Hematopoietic multipotent progenitor cell treated with erythropoietin and hydrocortisone succinate and interleukin-3 and kit ligand, for 15 days (in vitro differentiated cells): ENCODE data around the gene BCL6B.

Experiments
- DNase-seq: peaks from one replicate; pipeline ENCODE4 v3.0.0-alpha.2; 2015; ENCODE audit warnings: low spot score

The BCL6B gene

DNA sequence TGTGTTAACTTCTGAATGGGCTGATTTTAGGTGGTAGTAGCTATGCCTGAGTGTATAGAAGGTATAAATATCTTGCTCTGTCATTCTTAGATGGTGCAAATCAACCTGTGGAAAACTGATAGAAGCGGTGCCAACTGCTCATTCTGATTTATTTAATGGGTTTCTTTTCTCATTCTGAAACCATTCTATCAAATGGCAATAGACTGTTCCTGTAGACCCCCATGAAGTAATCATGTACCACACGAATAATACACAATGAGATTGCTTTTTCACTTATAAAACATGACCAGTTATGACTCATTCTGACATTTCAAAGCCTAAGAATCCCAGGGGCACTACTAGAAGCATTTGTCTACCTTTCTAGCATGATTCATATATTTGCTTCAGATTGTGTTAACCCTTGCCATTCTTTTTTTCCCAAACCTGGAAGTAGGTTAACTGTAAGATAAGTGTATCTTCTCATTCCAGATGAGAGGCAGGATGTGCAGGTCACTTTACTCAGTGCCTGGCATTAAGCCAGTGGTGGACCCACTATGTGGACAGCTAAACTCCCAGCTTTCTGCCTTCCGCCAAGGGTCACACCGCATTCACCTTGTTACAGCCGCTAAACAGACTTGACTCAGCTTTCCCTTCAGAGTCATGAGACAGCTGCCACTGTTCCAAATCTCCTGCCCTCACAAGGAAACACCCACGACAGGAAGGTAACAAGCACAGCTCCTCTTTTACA lies 37.5 kb downstream of the BCL6B start:
- DNase-seq: no peak

DNA sequence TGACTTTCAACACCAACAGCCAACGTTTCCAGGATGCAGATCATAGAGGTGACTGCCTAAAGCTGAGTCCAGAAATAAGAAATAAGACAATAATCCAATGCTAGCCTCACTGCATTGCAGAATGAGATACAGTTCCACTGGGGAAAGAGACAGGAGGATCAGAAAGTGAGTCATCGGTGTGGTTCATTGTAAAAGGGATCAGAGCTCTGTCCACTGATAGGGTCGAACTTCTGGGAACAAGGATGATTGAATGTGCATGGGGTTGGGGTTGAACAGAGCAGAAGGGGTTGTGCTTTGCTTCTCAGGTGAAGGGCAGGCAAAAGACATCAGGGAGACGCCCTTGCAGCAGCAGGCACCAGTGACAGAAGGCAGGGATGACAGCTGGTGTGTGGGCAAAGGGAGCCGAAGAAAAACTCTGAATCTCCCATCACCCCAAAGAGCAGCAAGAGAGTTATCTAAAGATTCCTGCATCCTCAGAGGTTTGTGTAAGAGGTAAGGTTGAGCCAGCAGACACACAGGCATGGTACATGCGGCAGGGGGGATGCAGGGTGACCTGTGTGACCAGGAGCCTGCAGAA lies 40.8 kb downstream of the BCL6B start:
- no peak for DNase-seq

DNA sequence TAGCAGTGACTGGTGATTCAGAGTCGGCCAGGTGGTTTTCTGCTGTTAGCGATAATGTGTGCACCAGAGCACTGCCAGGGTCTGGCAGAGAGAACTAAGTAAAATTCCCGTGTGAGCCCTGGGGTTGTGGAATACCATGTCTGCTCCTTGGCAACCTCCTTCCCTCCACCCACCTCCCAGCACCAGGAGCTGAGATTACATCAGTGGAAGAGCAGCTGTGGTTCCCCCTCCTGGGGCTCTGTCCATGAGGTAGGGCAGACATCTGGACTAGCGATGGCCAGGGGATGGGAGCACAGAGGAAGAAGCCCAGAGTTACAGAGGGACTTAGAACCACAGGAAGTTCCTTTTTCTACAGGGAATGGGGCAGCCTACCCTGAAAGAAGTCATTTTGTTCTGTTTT lies 41.4 kb downstream of the BCL6B start:
- DNase-seq: no peak

DNA sequence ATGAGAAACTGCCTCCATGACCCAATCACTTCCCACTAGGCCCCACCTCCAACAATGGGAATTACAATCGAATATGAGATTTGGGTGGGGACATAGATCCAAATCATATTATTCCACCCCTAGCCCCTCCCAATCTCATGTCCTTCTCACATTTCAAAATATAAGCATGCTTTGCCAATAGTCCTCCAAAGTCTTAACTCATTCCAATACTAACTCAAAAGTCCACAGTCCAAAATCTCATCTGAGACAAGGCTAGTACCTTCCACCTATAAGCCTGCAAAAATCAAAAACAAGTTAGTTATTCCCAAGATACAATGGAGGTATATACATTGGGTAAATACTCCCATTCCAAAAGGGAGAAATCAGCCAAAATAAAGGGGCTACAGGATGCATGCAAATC lies 44.3 kb downstream of the BCL6B start:
- no peak for DNase-seq

DNA sequence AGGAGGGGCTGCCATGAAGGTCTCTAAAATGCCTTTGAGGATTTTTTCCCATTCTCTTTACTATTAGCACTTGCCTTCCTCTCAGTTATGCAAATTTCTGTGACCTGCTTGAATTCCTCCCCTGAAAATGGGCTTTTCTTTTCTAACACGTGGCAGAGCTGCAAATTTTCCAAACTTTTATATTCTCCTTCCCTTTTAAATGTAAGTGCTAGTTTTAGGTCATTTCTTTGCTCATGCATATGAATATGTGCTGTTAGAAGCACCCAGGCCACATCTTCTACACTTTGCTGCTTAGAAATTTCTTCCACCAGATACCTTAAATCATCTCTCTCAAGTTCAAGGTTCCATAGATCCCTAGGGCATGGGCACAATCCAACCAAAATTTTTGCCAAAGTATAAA lies 45.4 kb downstream of the BCL6B start:
- no peak for DNase-seq

DNA sequence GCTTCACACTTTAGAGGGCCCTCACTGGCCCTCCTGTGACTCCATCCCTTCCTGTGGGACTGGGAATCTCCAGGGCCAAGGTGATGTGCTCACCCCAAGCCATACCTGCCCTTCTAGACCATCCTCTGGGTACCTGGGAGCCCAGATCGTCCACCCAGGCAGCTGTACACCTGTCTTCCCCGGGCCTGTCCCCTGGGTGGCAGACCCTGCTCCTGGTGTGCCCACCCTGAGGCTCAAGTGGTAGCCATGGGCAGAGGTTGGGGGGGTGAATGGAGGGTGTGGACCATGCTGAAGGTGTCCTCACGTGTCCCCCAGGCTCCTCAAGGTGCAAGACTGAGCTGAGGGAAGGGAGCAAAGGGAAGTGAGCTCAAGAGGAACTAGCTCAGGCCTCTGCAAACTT lies 47.9 kb downstream of the BCL6B start:
- DNase-seq: no peak

GRCh38 chr17:7072406-7072805 lies 49.6 kb downstream of the BCL6B start:
- DNase-seq: no peak

DNA sequence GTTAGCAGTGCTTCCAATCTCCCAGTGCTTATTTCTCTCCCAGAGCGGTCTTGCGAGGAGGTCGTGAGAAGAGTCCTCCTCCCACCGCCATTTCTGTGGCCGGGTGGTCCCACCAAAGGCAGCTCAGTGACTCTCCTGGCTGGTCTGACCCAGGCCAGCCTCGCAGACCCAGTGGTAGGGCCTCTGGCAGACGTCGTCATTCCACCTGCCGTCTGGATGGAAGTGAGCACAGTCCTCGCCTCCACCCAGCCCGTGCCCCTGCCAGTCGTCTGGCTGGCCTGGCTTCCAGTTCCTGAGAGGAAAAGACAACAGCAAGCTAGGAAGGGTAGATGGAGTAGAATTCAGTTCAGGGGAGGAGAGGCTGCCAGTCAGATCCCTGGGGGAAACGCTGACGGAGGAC lies 52.1 kb downstream of the BCL6B start:
- no peak for DNase-seq

- DNase-seq: no peak
Measured at GRCh38 chr17:7077911-7078546, 55.2 kb downstream of the BCL6B start.

GRCh38 chr17:7078711-7079110 lies 55.9 kb downstream of the BCL6B start:
- DNase-seq: no peak
